ENCODE data around the gene COLEC12.

GRCh38 chr18:532632-533031 is 32.1 kb upstream of the COLEC12 start:
- no peak for TF ChIP-seq POLR2A (IDR thresholded peaks at IDR 0.05; ENCODE audit: low read depth, low read length)
- TF ChIP-seq HDAC2 (IDR thresholded peaks at IDR 0.05): no peak
- TF ChIP-seq NFIC (IDR thresholded peaks at IDR 0.05; ENCODE audit: low read depth, low read length): no peak
- no peak for TF ChIP-seq CTCF (IDR thresholded peaks at IDR 0.05 in 2 of 3, conservative IDR thresholded peaks at IDR 0.05 in 1 of 3; ENCODE audit: control insufficient read depth in 2 of 3, extremely low read depth in 1 of 3, insufficient read depth in 1 of 3, low read depth in 3 of 3, low read length in 3 of 3)
- no peak for TF ChIP-seq RCOR1 (conservative IDR thresholded peaks at IDR 0.05; ENCODE audit: low read depth, low read length)
- no peak for TF ChIP-seq RBBP5 (conservative IDR thresholded peaks at IDR 0.05)
- no peak for TF ChIP-seq ESRRA (IDR thresholded peaks at IDR 0.05; ENCODE audit: low read length)

Measured in GM12878 (cell line).